HS-27A (cell line): ENCODE results near the gene HPRT1.

Experiments
- DNase-seq: peaks from one replicate; pipeline ENCODE4 v3.0.0-alpha.2; 2012; ENCODE audit warnings: low read depth, missing footprints

HPRT1 gene

GRCh38 chrX:134544135-134544512 is 84.2 kb downstream of the HPRT1 start:
- DNase-seq = no peak

- no peak for DNase-seq
Measured at GRCh38 chrX:134544513-134545151, 84.7 kb downstream of the HPRT1 start.

GRCh38 chrX:134545510-134545909 is 85.5 kb downstream of the HPRT1 start:
- no peak for DNase-seq

- DNase-seq = no peak
Measured at GRCh38 chrX:134546187-134546586, 86.2 kb downstream of the HPRT1 start.

- no peak for DNase-seq
Measured at GRCh38 chrX:134547047-134547679, 87.2 kb downstream of the HPRT1 start.

GRCh38 chrX:134548257-134549201 is 88.6 kb downstream of the HPRT1 start:
- no peak for DNase-seq
